A549 treated with CORT108297 at 1 μM for 4 hours (cell line): ENCODE results near the gene RNF7. TPM values are rescaled to one million over a fixed set of nuclear protein-coding genes. Genes with fewer than 3 reads are reported as not detected.

Source experiments
- total RNA-seq: library from RNA; stranded (reverse); fragments of 200-300 nt; extraction: Qiagen RNA extraction; gene quantifications from 5 replicates; pipeline ENCODE4 v1.2.3, GENCODE V29; 2022

RNF7 gene
- total RNA-seq = 132 to 146 TPM (median 137 TPM) in 5 replicates

GRCh38 chr3:141738022-141738890 lies at the start of gene RNF7:
Gene RNF7 (plus strand): TSS chr3:141738298. CDS start chr3:141738342, 44 bp downstream.

DNA sequence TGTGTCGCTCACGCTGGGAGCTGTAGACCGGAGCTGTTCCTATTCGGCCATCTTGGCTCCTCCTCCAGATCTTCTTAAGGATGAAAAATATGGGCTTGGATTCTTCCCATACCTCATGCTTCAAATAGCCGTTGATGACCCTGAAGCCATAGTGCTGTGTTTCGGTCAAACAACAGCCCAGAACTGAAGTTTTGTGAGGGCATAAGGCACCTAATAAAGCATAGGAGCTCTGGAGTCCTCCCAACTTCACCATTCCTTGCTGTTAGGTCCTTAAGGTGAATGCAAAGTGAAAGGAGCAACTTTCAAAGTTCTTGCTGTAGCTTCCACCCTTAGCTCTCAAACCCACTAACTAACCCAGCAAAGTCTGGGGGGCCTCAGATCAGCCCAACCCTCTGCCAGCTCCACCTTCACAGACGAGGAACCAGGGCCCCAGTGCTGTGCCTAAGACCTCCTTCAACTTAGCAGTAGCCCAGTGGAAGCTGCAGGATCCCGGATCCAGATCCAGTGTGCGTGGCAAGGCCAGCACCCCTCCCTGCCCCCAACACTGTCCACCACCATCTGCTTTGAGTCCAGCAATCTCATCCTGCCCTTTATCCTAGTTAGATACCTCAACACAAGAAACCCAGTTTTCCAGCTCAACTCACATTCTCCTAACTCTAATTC lies 25.1 kb downstream of the RNF7 start, which contains the start of gene GRK7:
Gene GRK7, plus strand, starts transcription at position 321 of the 663 bp plus-strand sequence. CDS start 14,877 bp downstream, outside the sequence.

Other genes with a start within 250 kb of the RNF7 start
- not detected in 5 replicates for gene GRK7, start 25.1 kb downstream of the RNF7 start, total RNA-seq
- 198 to 209 TPM (median 203 TPM) in 5 replicates for gene ATP1B3, start 138.3 kb downstream of the RNF7 start, total RNA-seq